ENCODE results near the gene ADCY6. TPM values are rescaled to one million over a fixed set of nuclear protein-coding genes. Genes with fewer than 3 reads are reported as not detected.

Gene ADCY6
- total RNA-seq, 1 donor from 2014 or later: 25.7 TPM

- no peak for DNase-seq (ENCODE audit: low spot score in 2 of 2)
- no peak for FAIRE-seq
Observed at GRCh38 chr12:48816143-48816854, 27.4 kb upstream of the ADCY6 start.

- DNase-seq (ENCODE audit: low spot score in 2 of 2) (peak; percentile 64 to 67), FAIRE-seq (no peak)
Observed at GRCh38 chr12:48815126-48816110, 26.5 kb upstream of the ADCY6 start.

- peak; percentile 68 to 89 for DNase-seq (ENCODE audit: low spot score in 2 of 2)
- no peak for FAIRE-seq
Observed at GRCh38 chr12:48814262-48815125, 25.6 kb upstream of the ADCY6 start.

GRCh38 chr12:48813465-48814261 is 24.8 kb upstream of the ADCY6 start:
- DNase-seq (ENCODE audit: low spot score in 2 of 2) (no peak), FAIRE-seq (no peak)

- no peak for FAIRE-seq
- DNase-seq (ENCODE audit: low spot score in 2 of 2): no peak
Observed at GRCh38 chr12:48812389-48812788, 23.5 kb upstream of the ADCY6 start.

- FAIRE-seq (no peak), DNase-seq (ENCODE audit: low spot score in 2 of 2) (no peak)
Observed at GRCh38 chr12:48811437-48812090, 22.7 kb upstream of the ADCY6 start.

GRCh38 chr12:48810903-48811431 is 22.1 kb upstream of the ADCY6 start:
- FAIRE-seq (no peak), DNase-seq (ENCODE audit: low spot score in 2 of 2) (no peak)

GRCh38 chr12:48807981-48808380 is 19.1 kb upstream of the ADCY6 start:
- DNase-seq (ENCODE audit: low spot score in 2 of 2): no peak

GRCh38 chr12:48803675-48804074 is 14.8 kb upstream of the ADCY6 start:
- no peak for FAIRE-seq
- no peak for DNase-seq (ENCODE audit: low spot score in 2 of 2)

More at GRCh38 chr12:48807981-48808380, 19.1 kb upstream of the ADCY6 start:
- FAIRE-seq: no peak

GRCh38 chr12:48800971-48801370 is 12.1 kb upstream of the ADCY6 start:
- no peak for FAIRE-seq

GRCh38 chr12:48800457-48800856 is 11.6 kb upstream of the ADCY6 start:
- DNase-seq (ENCODE audit: low spot score in 2 of 2): no peak
- FAIRE-seq: no peak

More at GRCh38 chr12:48800971-48801370, 12.1 kb upstream of the ADCY6 start:
- DNase-seq (ENCODE audit: low spot score in 2 of 2): no peak

GRCh38 chr12:48796976-48797375 is 8.1 kb upstream of the ADCY6 start:
- DNase-seq (ENCODE audit: low spot score in 2 of 2): no peak
- no peak for FAIRE-seq

- DNase-seq (ENCODE audit: low spot score in 2 of 2): peak; percentile 81 to 85
- FAIRE-seq: no peak
Observed at GRCh38 chr12:48795550-48796455, 6.9 kb upstream of the ADCY6 start.

GRCh38 chr12:48794870-48795269 is 6.0 kb upstream of the ADCY6 start:
- FAIRE-seq: no peak
- DNase-seq (ENCODE audit: low spot score in 2 of 2): no peak

GRCh38 chr12:48793696-48794095 is 4.8 kb upstream of the ADCY6 start:
- DNase-seq (ENCODE audit: low spot score in 2 of 2): no peak
- no peak for FAIRE-seq

- DNase-seq (ENCODE audit: low spot score in 2 of 2) (no peak), FAIRE-seq (no peak)
Observed at GRCh38 chr12:48789858-48790326, 1.0 kb upstream of the ADCY6 start.

- FAIRE-seq: no peak
- DNase-seq (ENCODE audit: low spot score in 2 of 2): no peak
Observed at GRCh38 chr12:48788524-48788853, 400 bp downstream of the ADCY6 start.
